HG03460 (cell line): ENCODE measurements around the gene MRPL54.
"Not testable (repeated sequence)": the region's sequence is repeated elsewhere in the genome, so short reads cannot be mapped to it uniquely, and the experiment has no call there.

ENCODE experiments used
- ATAC-seq: cut with Tn5 transposase; IDR thresholded peaks from one replicate; pipeline ENCODE4 v1.9.1; 2021; ENCODE audit not compliant: unreplicated experiment

The MRPL54 gene

DNA sequence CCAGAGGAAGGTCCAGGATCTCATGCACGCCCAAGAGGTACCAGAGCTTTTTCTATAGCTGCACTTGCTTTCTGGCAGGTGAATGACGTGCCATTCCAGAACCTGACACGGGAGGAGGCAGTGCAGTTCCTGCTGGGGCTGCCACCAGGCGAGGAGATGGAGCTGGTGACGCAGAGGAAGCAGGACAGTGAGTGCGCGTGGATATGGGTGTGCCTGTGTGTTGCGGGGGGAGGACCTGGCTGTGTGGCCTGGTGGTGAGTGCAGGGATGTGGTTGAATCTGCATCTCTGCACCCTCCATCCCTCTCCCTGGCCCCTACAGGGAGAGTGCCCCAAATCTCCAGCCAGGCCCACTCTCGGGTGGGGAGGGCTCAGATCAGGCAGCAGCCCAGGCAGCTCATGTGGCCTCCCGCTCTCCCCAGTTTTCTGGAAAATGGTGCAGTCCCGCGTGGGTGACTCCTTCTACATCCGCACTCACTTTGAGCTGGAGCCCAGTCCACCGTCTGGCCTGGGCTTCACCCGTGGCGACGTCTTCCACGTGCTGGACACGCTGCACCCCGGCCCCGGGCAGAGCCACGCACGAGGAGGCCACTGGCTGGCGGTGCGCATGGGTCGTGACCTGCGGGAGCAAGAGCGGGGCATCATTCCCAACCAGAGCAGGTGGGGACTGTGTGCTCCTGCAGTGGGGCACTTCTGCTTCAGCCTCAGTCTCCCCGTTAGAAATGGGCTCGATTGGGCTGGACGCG is 23.8 kb upstream of the MRPL54 start:
- no peak for ATAC-seq

DNA sequence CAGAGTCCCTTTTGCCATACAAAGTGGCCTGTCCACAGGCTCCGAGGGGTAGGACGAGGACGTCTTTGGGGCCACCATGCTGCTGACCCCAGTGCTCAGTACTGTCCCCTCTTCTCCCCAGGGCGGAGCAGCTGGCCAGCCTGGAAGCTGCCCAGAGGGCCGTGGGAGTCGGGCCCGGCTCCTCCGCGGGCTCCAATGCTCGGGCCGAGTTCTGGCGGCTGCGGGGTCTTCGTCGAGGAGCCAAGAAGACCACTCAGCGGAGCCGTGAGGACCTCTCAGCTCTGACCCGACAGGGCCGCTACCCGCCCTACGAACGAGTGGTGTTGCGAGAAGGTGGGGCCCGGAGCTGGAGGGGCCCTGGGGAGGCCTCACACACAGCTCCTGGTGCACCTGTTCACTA is 22.1 kb upstream of the MRPL54 start:
- ATAC-seq, result no peak

DNA sequence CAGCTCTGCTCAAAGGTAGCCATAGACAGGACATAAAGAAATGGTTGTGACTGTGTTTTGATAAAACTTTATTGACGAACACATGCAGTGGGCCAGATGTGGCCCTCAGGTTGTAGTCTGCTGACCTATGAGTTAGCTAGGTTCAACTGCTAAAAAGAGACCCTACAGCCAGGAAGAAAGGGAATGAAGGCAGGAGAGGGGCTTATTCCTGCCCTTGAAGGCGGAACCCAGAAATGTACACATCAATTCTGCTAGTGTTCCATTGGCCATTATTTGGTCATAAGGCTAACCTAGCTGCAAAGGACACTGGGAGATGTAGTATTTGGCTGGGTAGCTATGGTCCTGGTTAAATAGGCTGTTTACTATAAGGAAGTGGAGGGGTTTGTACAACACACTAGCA is 19.0 kb upstream of the MRPL54 start:
- no peak for ATAC-seq

DNA sequence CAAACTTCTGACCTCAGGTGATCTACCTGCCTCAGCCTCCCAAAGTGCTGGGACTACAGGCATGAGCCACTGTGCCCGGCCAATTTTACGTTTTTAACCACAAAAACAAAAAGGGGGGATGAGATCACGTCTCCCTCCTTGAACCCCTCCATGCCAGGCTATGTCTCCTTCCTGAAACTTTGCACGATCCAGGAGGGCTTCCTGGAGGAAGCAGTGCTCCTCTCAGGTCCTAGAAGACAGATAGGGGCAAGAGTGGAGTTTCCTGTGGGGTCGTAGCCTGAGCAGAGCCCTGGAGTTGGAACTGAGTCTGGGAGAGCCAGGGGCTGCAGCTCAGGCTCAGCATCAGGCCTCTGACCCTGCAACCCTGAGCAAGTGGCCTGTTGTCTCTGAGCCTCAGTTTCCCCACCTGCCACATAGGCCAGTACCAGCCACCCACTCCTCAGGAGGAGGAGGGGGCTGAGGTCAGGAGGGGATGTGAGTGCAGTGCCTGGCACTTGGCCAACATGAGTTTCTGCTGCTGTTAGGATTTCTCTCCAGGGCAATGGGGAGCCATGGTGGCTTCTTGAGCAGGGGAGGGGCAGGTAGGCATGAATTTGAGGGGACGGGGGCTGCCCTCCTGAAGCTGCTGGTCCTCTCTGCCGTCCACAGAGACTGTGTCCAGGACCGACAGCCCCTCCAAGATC is 17.0 kb upstream of the MRPL54 start:
- ATAC-seq, result no peak

DNA sequence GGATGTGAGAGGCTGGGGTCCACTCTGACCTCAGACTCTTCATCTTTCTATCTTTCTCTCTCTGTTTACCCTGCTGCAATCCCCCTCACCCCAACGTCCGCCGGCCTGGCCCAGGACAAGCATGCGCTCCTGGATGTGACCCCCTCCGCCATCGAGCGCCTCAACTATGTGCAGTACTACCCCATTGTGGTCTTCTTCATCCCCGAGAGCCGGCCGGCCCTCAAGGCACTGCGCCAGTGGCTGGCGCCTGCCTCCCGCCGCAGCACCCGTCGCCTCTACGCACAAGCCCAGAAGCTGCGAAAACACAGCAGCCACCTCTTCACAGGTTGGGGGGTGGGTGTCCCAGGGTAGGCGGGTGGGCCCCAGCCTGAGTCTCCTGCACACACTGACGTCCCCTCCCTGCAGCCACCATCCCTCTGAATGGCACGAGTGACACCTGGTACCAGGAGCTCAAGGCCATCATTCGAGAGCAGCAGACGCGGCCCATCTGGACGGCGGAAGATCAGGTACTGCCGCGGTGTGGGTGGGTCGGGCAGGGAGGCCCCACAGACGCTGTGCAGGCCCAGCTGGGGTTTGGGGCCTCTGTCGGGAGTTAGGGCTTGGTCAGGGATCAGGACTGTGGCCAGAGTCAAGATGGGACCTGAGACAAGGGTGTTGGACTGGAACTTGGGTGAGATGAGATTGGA is 16.0 kb upstream of the MRPL54 start:
- no peak for ATAC-seq

DNA sequence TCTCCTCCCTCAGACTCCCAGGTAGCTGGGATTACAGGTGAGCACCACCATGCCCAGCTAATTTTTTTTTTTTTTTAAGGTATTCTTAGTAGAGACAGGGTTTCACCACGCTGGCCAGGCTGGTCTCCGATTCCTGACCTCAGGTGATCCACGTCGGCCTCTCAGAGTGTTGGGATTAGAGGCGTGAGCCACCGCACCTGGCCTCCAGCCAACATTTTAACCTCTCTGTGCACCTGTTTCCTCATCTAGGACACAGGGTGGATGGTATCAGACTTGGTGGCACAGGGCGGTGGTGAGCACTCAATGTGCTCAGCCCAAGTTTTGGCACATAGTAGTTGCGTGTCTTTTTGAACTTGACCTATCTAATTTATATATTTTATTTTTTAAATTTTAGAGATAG is 13.5 kb upstream of the MRPL54 start:
- ATAC-seq, result no peak

DNA sequence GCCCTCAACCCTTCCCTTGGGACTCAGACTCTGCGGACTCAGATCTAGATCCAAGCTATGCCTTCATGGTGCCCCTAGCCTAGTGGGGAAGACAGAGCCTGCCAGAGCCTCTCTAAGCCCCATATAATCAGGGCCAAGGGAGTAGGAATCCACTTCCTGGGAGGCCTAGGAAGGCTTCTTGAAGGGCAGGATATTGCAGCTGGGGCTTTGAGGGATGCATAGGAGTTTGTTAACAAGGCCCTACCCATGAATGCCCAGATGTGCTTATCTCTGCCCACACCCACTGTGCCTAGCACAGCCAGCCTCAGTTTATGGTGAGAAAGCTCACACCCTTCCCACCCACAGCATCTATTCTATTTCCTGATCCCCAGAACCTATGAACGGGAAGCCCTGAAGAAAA is 12.3 kb upstream of the MRPL54 start:
- no peak for ATAC-seq

DNA sequence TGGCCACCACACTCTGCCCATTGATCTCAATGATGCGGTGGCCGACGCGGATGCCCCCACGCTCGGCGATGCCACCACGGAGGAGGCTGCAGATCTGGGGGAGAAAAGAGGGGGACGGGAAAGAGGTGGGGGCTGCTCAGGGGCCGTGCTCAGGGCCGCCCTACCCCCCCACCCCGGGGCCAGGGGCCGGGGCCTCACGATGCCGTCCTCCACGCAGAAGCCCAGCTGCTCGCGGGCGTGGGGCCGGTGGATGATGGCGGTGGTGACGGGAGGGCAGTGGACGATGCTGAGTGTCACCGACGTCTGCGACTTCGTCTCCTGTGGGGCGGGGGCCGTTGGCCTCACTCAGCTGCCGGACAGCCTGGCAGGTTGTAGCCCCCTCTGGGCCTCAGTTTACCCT is 11.2 kb upstream of the MRPL54 start:
- no peak for ATAC-seq

DNA sequence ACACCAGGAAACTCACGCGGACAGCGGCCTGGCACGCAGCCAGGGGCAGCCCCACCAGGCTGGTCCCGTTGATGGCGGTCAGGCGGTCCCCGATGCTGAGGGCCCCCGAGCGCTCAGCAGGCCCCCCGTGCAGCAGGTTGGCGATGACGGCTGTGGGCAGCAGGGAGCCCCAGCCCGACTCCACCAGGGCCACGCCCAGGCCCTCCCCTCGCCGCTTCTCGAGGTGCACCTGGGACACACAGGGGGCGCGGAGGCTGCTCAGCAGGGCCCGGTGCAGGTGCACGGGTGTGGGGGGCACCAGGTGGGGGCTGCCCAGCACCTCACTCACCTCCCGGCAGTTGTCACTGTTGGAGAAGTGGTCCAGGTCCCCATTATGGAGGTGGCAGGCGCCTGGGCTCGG is 10.0 kb upstream of the MRPL54 start:
- ATAC-seq, result no peak

DNA sequence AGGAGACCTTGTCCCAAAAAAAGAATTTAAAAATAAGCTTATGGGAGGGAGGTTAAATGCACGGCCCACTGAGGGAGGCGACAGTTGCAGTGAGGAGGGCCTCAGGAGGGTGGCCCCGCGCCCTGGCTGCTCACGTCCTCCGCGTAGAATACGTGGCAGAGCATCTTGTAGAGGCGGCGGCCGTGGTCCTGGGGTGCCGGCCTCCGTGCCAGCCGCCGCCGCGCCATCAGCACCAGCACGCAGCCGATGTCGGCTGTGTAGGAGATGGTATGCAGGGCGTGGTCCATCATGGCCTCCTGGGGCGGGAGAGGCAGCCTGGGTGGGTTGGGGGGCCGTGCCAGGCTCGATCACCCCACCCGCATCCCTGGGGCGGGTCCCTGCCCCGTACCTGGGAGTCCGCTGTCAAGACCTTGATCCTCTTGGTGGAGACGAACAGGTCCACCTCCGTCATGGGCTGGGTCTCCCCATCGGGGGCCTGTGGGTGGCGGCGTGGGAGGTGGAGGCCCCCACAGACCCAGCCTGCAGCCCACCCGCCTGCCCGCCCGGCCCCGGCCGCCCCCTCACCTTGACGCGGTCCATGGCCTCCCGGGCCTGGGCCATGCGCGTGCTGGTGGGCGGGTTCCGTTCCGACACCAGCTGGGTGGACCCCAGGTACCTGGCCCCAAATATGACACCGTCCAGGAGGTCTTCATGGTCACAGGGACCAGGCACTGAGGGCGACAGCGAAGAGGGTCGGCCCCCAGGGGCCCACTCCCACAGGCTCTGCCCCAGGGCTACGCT is 8.7 kb upstream of the MRPL54 start:
- ATAC-seq, result no peak

DNA sequence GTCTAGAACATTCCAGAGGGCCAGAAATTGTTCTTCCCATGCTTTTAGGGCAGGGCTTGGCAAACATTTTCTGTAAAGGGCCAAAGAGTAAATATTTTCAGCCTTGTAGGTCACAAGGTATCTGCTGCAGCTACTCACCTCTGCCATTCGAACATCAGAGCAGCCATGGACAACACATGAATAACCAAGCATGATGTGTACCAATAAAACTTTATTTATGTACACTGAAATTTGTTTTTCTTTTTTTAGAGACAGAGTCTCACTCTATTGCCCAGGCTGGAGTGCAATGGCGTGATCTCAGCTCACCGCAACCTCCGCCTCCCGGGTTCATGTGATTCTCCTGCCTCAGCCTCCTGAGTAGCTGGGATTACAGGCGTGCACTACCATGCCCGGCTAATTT is 4.8 kb upstream of the MRPL54 start:
- ATAC-seq, result not testable (repeated sequence)

DNA sequence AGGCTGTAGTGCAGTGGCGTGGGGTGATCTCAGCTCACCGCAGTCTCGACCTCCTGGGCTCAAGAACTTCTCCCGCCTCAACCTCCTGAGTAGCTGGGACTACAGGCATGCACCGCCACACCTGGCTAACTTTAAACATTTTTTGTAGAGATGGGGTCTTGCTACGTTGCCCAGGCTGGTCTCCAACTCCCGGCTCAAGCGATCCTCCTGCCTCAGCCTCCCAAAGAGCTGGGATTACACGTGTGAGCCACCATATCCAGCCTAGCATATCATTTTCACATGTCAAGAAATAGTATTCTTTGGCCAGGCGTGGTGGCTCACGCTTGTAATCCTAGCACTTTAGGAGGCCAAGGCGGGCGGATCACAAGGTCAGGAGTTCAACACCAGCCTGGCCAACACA is 4.2 kb upstream of the MRPL54 start:
- ATAC-seq, result not testable (repeated sequence)

DNA sequence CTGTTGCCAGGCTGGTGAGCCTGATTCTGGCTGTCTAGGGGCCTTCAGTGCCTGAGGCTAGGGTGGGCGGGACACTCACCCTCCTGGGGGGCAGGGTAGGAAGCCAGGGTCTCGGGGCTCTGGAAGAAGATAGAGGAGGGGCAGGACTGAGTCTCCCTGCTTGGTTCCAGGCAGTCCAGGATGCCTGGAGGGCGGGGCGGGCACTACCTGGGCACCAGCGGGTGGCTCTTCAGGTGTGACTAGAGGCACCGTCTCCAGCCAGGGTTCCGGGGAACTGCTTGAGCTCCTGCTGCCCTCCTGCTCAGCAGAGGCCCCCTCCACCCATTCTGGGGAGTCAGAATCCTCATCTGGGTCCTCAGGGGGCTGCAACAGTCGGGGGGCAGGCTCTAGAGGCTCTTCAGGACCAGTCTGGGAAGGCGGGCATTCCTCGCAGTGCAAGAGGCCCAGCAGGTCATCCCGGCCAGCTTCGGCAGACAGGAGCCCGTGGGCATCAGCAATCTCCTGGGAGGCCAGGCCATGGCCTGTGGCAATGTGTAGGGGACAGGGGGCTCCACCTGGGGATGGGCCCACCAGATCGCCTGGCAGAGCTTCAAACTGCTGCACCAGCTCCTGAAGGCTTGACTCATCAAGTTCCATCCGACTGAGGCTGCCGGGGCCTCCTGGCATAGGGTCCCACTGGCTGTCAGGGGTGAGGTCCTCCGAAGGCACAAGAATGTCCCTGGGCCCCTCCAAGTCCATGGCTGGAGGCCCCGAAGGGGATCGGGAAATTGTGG is 2.8 kb upstream of the MRPL54 start:
- ATAC-seq, result no peak

DNA sequence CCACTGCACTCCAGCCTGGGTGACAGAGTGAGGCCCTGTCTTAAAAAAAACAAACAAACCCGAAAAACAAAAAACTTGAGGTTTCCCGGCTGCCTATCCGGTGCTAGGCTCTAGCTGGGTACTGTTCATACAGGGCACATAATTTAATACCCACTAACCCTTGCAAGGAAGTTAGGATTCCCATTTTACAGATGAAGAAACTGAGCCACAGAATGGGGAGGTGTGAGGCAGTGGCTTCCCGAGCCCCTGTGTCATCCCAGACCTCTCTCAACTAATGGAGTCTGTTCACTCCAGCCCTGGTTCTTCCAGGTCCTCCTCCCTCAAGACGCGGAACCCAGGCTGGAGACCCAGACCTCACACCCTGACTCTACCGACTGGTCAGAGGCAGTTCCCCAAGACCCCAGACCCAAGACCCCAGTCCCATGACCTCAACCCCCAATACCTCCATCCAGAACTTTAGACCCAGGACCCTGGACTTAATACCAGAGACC is 1.6 kb upstream of the MRPL54 start:
- no peak for ATAC-seq

DNA sequence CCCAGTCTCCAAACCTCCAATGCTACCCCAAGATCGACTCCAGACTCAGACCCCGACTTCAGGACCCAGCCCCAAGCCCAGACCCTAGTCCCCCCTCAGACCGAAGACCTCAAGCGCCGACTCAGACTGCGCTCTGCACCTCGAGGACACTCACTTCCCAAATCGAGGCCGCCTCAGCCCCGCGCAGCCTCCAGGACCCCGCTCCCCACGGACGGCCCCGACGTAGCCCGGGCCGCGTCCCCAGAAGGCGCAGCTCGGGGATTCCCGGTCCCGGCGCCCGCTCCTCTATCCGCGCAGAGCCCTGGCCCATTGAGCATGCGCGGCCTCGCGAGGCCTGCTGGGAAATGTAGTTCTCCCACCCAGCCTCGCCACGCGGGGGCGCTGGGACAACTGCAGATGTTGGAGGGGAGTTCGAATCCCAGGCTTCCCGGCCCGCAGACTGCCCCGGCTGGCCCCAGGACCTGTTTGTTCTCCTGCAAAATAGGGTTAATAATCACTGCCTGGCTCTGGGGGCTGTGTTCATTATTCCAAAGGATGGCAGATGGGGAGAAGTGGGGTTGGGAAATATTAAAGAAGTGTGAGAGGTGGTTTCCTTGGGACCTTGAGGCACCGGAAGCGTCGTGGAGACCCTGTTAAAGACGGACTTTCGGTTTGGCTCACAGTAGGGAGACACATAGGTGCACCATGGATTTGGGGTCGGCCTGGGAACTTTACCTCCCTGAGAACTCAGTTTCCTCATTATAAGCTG is 926 bp upstream of the MRPL54 start, which contains the start of gene APBA3:
Gene APBA3 (minus strand): TSS at position 311 of the 748 bp plus-strand sequence. CDS start 1,428 bp downstream, outside the sequence.
- ATAC-seq, result no peak

DNA sequence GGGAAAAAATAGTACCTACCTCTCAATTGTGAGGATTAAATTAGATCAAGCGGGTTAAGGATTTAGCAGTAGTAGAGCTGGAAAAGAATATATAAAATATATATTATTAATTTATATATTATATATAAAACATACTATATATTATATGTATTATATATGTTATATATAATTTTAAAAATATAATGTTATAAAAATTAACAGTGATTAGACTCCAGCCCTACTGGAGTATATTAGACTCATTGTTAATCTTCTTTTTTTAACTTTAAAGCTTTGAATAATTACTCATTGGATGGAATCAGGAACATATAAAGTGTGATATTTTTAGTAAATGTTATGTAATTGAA is 380 bp upstream of the MRPL54 start:
- no peak for ATAC-seq

DNA sequence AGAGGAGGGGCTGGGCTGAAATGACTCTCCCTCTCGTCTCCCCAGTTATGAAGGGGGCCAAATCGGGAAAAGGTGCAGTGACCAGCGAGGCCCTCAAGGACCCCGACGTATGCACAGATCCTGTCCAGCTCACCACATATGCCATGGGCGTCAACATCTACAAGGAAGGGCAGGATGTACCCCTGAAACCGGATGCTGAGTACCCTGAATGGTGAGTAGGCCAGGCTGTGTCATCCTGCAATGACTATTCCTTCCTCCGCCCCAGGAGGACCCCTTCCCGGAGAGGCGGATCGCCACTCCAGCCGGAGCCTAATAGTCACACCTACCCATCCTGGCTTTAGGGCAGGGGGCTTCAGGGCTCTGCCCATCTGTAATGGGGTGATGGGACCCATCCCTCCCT is 2.6 kb downstream of the MRPL54 start:
- ATAC-seq, result no peak

DNA sequence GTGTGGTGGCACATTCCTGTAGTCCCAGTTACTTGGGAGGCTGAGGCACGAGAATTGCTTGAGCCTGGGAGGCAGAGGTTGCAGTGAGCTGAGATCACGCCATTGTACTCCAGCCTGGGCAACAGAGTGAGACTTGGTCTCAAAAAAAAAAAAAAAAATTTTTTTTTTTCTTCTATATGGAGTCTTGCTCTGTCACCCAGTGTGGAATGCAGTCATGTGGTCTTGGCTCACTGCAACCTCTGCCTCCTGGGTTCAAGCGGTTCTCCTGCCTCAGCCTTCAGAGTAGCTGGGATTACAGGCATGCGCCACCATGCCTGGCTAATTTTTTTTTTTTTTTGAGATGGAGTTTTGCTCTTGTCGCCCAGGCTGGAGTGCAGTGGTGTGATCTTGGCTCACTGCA is 3.3 kb downstream of the MRPL54 start:
- ATAC-seq, result not testable (repeated sequence)

DNA sequence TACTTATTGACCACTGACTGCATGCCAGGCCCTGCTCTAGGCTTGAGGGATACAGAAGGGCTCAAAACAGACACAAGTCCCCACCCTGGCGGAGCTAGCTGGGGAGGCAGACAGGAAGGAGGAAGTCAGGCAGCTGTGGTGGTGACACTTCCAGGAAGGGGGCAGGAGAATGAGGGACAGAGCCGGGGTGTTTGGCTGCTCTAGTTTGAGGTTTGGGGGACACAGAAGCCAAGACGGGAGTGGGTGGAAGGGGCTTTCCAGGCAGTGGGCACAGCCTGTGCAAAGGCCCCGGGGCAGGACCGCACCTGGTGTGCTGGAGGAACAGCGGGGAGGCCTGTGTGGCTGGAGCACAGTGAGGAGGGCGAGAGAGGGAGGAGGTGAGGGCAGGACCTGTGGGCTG is 4.0 kb downstream of the MRPL54 start:
- ATAC-seq, result no peak

DNA sequence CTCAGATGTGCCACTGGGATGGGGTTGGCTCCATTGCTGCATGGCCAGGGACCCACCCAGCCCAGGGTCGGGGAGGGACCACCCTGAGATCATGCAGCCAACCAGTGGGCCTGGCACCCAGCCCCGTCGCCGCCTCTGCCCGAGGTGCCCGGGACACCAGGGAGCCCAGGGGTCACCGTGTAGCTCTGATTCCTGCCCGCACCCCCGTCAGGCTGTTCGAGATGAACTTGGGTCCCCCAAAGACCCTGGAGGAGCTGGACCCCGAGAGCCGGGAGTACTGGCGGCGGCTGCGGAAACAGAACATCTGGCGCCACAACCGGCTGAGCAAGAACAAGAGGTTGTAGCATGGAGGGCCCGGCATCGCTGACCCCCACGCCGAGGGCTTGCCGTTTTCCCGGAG is 4.6 kb downstream of the MRPL54 start:
- no peak for ATAC-seq
